ENCODE measurements around the gene ARHGEF4. TPM values are rescaled to one million over a fixed set of nuclear protein-coding genes. Genes with fewer than 3 reads are reported as not detected.
"Not testable (repeated sequence)": the region's sequence is repeated elsewhere in the genome, so short reads cannot be mapped to it uniquely, and the experiment has no call there.

ARHGEF4 gene
- total and polyA plus RNA-seq, 2 donors = 2.9 to 6.5 TPM

DNA sequence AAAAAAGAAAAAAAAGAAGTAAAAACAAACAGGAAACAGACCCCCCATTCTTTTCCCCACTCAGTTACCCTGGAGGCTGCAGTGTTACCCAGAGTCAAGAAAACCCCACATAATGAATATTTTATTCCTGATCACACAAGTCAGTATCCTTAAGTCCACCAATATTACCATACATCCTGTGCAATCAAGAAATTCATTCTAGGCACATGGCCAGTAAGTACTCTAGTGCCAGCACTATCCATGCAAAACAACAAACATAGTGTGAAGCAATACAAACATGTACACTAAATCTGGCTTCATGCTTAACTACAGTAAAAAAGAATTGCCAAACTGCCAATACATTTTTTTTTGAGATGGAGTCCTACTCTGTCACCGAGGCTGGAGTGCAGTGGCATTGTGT is 145.0 kb downstream of the ARHGEF4 start:
- Histone ChIP-seq H3K27ac (ENCODE audit: low read depth in 1 of 2, low read length in 1 of 2) (no peak overlapping the region), H3K27me3 (ENCODE audit: control insufficient read depth in 2 of 2, insufficient read depth in 1 of 2, low read length in 1 of 2) (no peaks in the 10 kb centered on the region), H3K36me3 (ENCODE audit: control insufficient read depth in 2 of 2, insufficient read depth in 2 of 2, low read length in 1 of 2) (no peaks in the 10 kb centered on the region), H3K4me3 (ENCODE audit: low read length in 2 of 2) (no peak overlapping the region), H3K4me1 (ENCODE audit: control insufficient read depth in 2 of 2, insufficient read depth in 2 of 2, low read length in 2 of 2) (no peaks in the 10 kb centered on the region), H3K9me3 (ENCODE audit: control insufficient read depth in 2 of 2, insufficient read depth in 1 of 2, low read length in 1 of 2) (peaks cover 2 to 6% of the 10 kb centered on the region in 2 donors)
- 94% methylated on average over 1 of the region's 1 CpG for WGBS
- no peak for DNase-seq (ENCODE audit: low read depth in 6 of 9, low spot score in 9 of 9)

DNA sequence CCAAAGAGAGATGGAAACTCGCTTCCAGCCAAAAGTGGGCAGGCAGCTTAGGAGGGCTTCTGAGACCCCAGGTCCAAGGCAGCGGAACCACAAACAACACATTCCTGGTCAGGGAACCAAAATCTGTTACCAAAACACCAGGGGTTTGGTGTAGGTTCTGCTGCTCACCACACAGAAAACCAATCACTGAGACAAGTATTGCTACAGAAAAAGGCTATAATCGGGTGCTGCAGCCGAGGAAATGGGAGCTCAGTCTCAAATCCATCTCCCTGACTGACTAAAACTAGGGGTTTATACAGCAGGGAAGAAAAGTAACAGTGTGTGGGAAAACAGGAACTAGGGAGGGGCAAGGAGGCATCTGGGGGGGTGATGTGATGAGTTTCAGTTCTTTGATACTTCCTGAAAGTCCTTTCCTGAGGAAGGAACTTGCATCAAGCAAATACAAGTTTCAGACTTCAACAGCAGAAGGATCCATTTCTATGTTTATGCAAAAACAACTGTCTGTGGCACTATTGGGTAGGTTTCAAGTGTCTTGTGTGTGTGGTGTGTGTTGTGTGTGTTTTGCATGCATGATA is 148.6 kb downstream of the ARHGEF4 start:
- 94% methylated on average over 4 of the region's 4 CpGs for WGBS
- Histone ChIP-seq H3K36me3 (ENCODE audit: control insufficient read depth in 2 of 2, insufficient read depth in 2 of 2, low read length in 1 of 2) (no peaks in the 10 kb centered on the region), H3K4me1 (ENCODE audit: control insufficient read depth in 2 of 2, insufficient read depth in 2 of 2, low read length in 2 of 2) (no peaks in the 10 kb centered on the region), H3K4me3 (ENCODE audit: low read length in 2 of 2) (no peak overlapping the region), H3K27ac (ENCODE audit: low read depth in 1 of 2, low read length in 1 of 2) (no peak overlapping the region), H3K27me3 (ENCODE audit: control insufficient read depth in 2 of 2, insufficient read depth in 1 of 2, low read length in 1 of 2) (no peaks in the 10 kb centered on the region), H3K9me3 (ENCODE audit: control insufficient read depth in 2 of 2, insufficient read depth in 1 of 2, low read length in 1 of 2) (no peaks in the 10 kb centered on the region)
- DNase-seq (ENCODE audit: low read depth in 6 of 9, low spot score in 9 of 9) = no peak

DNA sequence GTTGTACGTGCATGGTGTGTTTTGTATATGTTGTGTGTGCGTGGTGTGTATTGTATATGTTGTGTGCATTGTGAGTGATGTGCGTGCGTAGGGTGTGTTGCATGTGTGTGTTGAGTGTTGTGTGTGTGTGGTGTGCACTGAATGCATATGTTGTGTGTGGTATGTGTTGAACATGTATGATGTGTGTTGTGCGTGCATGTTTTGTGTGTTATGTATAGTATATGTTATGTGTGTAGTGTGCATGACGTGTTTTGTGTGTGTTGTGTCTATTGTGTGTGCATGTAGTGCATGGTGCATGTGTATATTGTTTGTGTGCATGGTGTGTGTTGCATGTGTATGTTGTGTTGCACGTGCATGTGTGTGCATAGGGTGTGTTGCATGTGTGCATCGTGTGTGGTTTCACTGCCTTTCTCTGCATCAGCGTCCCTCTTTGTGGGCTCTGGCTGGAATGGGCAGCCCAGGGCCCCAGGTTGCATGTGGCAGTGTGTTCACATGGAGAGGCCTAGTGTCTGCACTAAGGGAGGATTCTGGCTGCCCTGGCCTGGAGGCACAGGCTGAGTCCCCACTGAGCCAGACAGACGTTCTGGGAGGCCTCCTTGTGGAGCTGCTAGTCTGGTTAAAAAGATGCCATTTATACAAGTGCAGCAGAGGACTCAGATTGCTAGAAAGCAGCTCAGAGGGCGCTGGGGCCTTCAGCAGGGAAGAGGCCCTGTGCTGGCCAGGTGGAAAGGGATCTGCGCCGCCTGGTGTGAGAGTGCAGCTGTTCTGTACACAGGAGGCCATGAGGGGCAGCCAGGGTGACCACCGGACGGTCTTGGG is 149.3 kb downstream of the ARHGEF4 start:
- no peaks in the 10 kb centered on the region for H3K9me3 ChIP-seq (ENCODE audit: control insufficient read depth in 2 of 2, insufficient read depth in 1 of 2, low read length in 1 of 2)
- no peak overlapping the region for H3K4me3 ChIP-seq (ENCODE audit: low read length in 2 of 2)
- no peaks in the 10 kb centered on the region for H3K4me1 ChIP-seq (ENCODE audit: control insufficient read depth in 2 of 2, insufficient read depth in 2 of 2, low read length in 2 of 2)
- WGBS = 97% methylated on average over 15 of the region's 15 CpGs
- no peaks in the 10 kb centered on the region for H3K27me3 ChIP-seq (ENCODE audit: control insufficient read depth in 2 of 2, insufficient read depth in 1 of 2, low read length in 1 of 2)
- H3K36me3 ChIP-seq (ENCODE audit: control insufficient read depth in 2 of 2, insufficient read depth in 2 of 2, low read length in 1 of 2) = no peaks in the 10 kb centered on the region
- no peak overlapping the region for H3K27ac ChIP-seq (ENCODE audit: low read depth in 1 of 2, low read length in 1 of 2)
- DNase-seq (ENCODE audit: low read depth in 6 of 9, low spot score in 9 of 9) = no peak

DNA sequence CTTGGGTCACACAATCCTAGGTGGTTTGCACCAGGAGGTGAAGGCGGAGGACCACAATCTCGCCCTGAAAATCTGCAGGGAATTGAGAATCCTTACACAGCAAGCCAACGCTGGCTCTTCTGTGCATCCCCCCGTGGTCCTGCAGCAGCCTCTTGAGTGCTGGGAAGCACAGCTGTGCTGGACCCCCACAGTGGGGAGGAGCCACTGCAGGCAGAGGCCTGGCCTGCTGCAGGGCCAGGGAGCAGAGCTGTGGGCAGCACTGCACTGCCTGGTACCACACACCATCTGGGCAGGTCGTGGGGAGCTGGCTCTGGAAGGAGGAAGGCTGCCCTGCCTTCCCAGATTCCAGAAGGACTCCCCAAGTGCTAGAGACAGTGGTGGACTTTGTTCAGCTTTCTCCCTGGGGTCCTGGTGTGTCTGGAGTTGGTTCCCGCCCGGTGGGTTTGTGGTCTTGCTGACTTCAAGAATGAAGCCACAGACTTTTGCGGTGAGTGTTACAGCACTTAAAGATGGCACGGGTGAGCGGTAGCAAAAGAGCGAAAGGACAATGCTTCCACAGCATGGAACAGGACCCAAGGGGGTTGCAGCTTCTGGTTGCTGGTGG is 150.3 kb downstream of the ARHGEF4 start:
- no peak overlapping the region for H3K4me3 ChIP-seq (ENCODE audit: low read length in 2 of 2)
- H3K9me3 ChIP-seq (ENCODE audit: control insufficient read depth in 2 of 2, insufficient read depth in 1 of 2, low read length in 1 of 2) = no peaks in the 10 kb centered on the region
- no peaks in the 10 kb centered on the region for H3K4me1 ChIP-seq (ENCODE audit: control insufficient read depth in 2 of 2, insufficient read depth in 2 of 2, low read length in 2 of 2)
- 93% methylated on average over 11 of the region's 11 CpGs for WGBS
- H3K27ac ChIP-seq (ENCODE audit: low read depth in 1 of 2, low read length in 1 of 2) = no peak overlapping the region
- H3K36me3 ChIP-seq (ENCODE audit: control insufficient read depth in 2 of 2, insufficient read depth in 2 of 2, low read length in 1 of 2) = no peaks in the 10 kb centered on the region
- H3K27me3 ChIP-seq (ENCODE audit: control insufficient read depth in 2 of 2, insufficient read depth in 1 of 2, low read length in 1 of 2) = no peaks in the 10 kb centered on the region
- no peak for DNase-seq (ENCODE audit: low read depth in 6 of 9, low spot score in 9 of 9)

DNA sequence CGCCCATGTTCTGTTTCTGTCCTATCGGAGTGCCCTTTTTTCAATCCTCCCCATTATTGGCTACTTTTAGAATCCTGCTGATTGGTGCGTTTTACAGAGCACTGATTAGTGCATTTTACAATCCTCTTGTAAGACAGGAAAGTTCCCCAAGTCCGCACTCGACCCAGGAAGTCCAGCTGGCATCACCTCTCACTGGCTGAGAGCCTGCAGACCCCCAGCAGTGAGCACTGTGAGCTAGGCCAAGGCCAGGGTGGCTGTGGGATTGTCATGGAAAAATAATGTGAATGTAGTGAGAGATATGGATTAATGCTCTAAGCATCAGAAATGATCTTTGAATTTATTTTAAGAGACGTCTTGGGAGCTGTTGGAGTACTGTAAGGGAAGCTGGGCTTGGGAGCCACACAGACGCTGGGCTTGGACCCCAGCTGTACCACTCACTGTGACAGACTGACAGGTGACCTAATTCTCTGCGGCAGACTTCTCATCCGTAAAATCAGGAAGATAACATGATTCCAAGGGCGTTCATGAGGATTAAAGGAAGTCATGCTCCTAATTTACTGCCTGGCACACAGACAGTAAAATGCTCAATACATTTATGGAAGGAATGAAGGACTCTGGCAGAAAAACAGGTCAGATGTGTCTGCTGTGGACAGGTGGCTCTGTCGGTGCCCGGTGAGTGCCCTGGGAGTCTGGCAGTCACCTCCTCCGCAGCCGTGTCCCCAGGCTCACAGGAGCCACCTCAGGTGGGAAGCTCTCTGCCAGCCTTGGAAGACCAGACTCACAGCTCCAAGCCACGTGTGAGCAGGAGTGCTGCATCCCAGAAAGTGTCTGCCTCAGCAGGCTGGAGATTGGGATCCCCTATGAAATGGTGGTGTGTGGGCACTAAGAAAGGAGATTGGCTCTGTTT is 151.1 kb downstream of the ARHGEF4 start:
- H3K27me3 ChIP-seq (ENCODE audit: control insufficient read depth in 2 of 2, insufficient read depth in 1 of 2, low read length in 1 of 2) = no peaks in the 10 kb centered on the region
- no peaks in the 10 kb centered on the region for H3K36me3 ChIP-seq (ENCODE audit: control insufficient read depth in 2 of 2, insufficient read depth in 2 of 2, low read length in 1 of 2)
- no peak for DNase-seq (ENCODE audit: low read depth in 6 of 9, low spot score in 9 of 9)
- no peaks in the 10 kb centered on the region for H3K4me1 ChIP-seq (ENCODE audit: control insufficient read depth in 2 of 2, insufficient read depth in 2 of 2, low read length in 2 of 2)
- H3K27ac ChIP-seq (ENCODE audit: low read depth in 1 of 2, low read length in 1 of 2) = no peak overlapping the region
- WGBS = 85% methylated on average over 15 of the region's 15 CpGs
- no peak overlapping the region for H3K4me3 ChIP-seq (ENCODE audit: low read length in 2 of 2)
- H3K9me3 ChIP-seq (ENCODE audit: control insufficient read depth in 2 of 2, insufficient read depth in 1 of 2, low read length in 1 of 2) = no peaks in the 10 kb centered on the region

DNA sequence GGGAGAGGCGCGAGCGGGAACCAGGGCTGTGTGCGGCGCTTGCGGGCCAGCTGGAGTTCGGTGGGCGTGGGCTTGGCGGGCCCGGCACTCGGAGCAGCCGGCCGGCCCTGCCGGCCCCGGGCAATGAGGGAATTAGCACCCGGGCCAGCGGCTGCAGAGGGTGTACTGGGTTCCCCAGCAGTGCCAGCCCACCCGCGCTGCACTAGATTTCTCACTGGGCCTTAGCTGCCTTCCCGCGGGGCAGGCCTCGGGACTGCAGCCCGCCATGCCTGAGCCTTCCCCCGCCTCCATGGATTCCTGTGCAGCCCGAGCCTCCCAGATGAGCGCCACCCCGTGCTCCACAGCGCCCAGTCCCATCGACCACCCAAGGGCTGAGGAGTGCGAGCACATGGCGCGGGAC is 154.7 kb downstream of the ARHGEF4 start:
- not testable (repeated sequence) for H3K27ac ChIP-seq (ENCODE audit: low read depth in 1 of 2, low read length in 1 of 2); H3K4me1 ChIP-seq (ENCODE audit: control insufficient read depth in 2 of 2, insufficient read depth in 2 of 2, low read length in 2 of 2); H3K9me3 ChIP-seq (ENCODE audit: control insufficient read depth in 2 of 2, insufficient read depth in 1 of 2, low read length in 1 of 2); H3K36me3 ChIP-seq (ENCODE audit: control insufficient read depth in 2 of 2, insufficient read depth in 2 of 2, low read length in 1 of 2); H3K27me3 ChIP-seq (ENCODE audit: control insufficient read depth in 2 of 2, insufficient read depth in 1 of 2, low read length in 1 of 2); H3K4me3 ChIP-seq (ENCODE audit: low read length in 2 of 2); DNase-seq (ENCODE audit: low read depth in 6 of 9, low spot score in 9 of 9)
- 97% methylated on average over 31 of the region's 32 CpGs for WGBS

DNA sequence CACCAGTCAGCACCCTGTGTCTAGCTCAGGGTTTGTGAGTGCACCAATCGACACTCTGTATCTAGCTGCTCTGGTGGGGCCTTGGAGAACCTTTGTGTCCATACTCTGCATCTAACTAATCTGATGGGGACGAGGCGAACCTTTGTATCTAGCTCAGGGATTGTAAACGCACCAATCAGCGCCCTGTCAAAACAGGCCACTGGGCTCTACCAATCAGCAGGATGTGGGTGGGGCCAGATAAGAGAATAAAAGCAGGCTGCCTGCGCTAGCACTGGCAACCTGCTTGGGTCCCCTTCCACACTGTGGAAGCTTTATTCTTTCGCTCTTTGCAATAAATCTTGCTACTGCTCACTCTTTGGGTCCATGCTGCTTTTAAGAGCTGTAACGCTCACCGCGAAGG is 155.3 kb downstream of the ARHGEF4 start:
- 96% methylated on average over 10 of the region's 10 CpGs for WGBS
- H3K36me3 ChIP-seq (ENCODE audit: control insufficient read depth in 2 of 2, insufficient read depth in 2 of 2, low read length in 1 of 2) = not testable (repeated sequence)

DNA sequence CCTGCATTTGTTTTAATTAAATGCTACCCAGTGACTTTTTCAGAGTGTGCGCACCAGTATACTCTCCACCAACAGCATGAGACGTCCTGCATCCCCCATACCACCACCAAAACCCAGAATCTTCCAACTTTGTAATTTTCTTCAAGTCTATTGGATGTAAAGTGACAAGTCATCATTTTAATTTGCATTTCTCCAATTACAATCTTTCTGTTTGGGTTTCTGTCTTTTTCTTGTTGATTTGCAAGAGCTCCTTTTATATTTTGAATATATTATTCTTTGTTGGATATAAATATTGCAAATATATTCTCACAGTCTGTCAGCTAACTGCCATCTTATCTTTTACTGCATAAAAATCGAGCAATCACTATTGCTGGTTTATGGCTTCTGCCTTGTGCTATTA is 160.0 kb downstream of the ARHGEF4 start:
- no peak for DNase-seq (ENCODE audit: low read depth in 6 of 9, low spot score in 9 of 9)
- 87% methylated on average over 3 of the region's 3 CpGs for WGBS
- H3K4me1 ChIP-seq (ENCODE audit: control insufficient read depth in 2 of 2, insufficient read depth in 2 of 2, low read length in 2 of 2) = no peaks in the 10 kb centered on the region
- no peaks in the 10 kb centered on the region for H3K9me3 ChIP-seq (ENCODE audit: control insufficient read depth in 2 of 2, insufficient read depth in 1 of 2, low read length in 1 of 2)
- H3K27ac ChIP-seq (ENCODE audit: low read depth in 1 of 2, low read length in 1 of 2) = no peak overlapping the region
- H3K36me3 ChIP-seq (ENCODE audit: control insufficient read depth in 2 of 2, insufficient read depth in 2 of 2, low read length in 1 of 2) = no peaks in the 10 kb centered on the region
- no peak overlapping the region for H3K4me3 ChIP-seq (ENCODE audit: low read length in 2 of 2)
- no peaks in the 10 kb centered on the region for H3K27me3 ChIP-seq (ENCODE audit: control insufficient read depth in 2 of 2, insufficient read depth in 1 of 2, low read length in 1 of 2)

More for the DNA sequence above, 155.3 kb downstream of the ARHGEF4 start:
- not testable (repeated sequence) for H3K4me1 ChIP-seq (ENCODE audit: control insufficient read depth in 2 of 2, insufficient read depth in 2 of 2, low read length in 2 of 2); H3K27ac ChIP-seq (ENCODE audit: low read depth in 1 of 2, low read length in 1 of 2); H3K9me3 ChIP-seq (ENCODE audit: control insufficient read depth in 2 of 2, insufficient read depth in 1 of 2, low read length in 1 of 2); H3K4me3 ChIP-seq (ENCODE audit: low read length in 2 of 2); DNase-seq (ENCODE audit: low read depth in 6 of 9, low spot score in 9 of 9); H3K27me3 ChIP-seq (ENCODE audit: control insufficient read depth in 2 of 2, insufficient read depth in 1 of 2, low read length in 1 of 2)

All from thymus (tissue), 11 donors.